ENCODE results near the gene PITX1. TPM values are rescaled to one million over a fixed set of nuclear protein-coding genes. Genes with fewer than 3 reads are reported as not detected.
"Not testable (repeated sequence)": the region's sequence is repeated elsewhere in the genome, so short reads cannot be mapped to it uniquely, and the experiment has no call there.

The PITX1 gene
- 0.36 TPM for polyA plus RNA-seq (2013, experiment 1 of 2; ENCODE audit: insufficient read length)
- polyA plus RNA-seq (2013, experiment 2 of 2; ENCODE audit: insufficient read length): 0.28 TPM

- peak; percentile 21 for DNase-seq
Observed at GRCh38 chr5:135033901-135034235, at the start of gene PITX1. Gene PITX1 (minus strand): TSS chr5:135034228. CDS start chr5:135033881, 347 bp downstream.

GRCh38 chr5:135083334-135083733 lies 49.3 kb upstream of the PITX1 start:
- not testable (repeated sequence) for DNase-seq

DNA sequence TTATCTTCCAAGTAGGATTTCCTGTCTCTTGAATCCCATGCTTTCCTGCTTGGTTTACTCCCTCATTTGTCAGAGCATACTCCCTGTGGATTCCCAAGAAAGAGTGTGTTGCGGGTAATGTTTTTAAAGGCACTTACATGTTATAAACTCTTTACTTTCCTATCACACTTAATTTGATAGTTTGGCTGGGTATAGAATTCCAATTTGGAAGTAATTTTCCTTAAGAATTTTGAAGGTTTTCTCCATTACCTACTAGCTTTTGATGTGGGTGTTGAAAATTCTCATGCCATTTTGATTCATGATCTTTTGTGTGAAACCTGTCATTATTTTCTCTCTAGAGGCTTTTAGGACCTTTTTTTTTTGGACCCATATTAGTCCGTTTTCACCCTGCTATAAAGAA lies 47.2 kb upstream of the PITX1 start:
- no peak for DNase-seq

- DNase-seq: no peak
Observed at GRCh38 chr5:135079760-135080159, 45.7 kb upstream of the PITX1 start.

DNA sequence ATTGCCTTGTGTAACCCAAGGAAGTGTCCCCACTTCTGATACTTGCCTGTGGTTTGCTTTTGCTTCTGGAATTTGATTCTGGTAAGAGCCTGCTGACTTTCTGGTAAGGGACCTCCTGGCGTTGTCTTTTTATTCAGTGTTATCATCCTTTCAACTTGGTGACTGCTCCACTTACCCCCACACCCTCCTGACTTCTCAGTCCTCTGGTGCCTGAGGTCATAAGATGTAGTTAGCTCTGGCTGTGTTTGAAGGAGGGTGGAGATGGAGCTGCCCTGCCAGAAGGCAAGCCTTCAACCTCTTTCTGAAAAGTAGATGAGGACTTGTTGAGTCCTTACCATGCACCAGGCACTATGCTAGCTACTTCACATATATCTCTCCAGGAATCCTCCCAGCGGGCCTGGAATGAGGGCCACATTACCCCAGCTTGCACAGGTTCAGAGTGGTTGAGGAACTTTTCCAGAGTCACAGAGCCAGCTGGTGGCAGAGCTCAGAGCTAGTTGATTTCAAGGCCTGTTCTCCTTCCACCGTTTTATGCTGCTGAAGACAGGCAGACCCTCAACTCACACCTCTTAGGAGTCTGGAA lies 45.2 kb upstream of the PITX1 start:
- DNase-seq: no peak

- no peak for DNase-seq
Observed at GRCh38 chr5:135076801-135077200, 42.8 kb upstream of the PITX1 start.

- DNase-seq: no peak
Observed at GRCh38 chr5:135076051-135076491, 42.0 kb upstream of the PITX1 start.

- DNase-seq: no peak
Observed at GRCh38 chr5:135075621-135076020, 41.6 kb upstream of the PITX1 start.

DNA sequence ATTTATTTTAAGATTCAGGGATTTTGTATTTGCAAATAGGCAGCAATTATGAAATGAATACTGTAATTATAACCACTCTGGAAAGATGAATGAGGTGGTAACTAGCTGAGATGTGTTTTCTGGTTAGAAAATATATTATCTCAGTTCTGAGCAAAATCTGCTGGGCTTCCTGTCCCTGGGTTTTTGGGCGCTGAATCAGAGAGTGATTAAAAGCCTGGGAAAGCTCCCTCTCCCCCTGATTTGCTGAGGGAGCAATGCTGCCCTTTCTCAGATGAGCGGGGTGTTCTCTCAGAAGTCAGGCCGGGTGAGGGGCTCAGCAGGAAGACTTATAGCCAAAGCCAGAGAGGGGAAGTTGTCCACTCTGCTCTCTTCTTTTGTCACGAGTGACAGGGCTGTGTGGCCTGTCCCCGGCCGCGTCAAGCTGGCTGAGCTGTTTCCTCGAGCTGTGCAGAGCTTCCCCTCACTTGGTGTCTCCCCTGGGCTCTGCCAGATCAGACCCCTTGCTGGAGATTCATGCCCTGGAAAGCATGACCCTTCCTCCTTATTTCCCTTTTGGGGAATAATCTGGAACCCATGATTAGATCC lies 39.8 kb upstream of the PITX1 start:
- peak; percentile 19 for DNase-seq

DNA sequence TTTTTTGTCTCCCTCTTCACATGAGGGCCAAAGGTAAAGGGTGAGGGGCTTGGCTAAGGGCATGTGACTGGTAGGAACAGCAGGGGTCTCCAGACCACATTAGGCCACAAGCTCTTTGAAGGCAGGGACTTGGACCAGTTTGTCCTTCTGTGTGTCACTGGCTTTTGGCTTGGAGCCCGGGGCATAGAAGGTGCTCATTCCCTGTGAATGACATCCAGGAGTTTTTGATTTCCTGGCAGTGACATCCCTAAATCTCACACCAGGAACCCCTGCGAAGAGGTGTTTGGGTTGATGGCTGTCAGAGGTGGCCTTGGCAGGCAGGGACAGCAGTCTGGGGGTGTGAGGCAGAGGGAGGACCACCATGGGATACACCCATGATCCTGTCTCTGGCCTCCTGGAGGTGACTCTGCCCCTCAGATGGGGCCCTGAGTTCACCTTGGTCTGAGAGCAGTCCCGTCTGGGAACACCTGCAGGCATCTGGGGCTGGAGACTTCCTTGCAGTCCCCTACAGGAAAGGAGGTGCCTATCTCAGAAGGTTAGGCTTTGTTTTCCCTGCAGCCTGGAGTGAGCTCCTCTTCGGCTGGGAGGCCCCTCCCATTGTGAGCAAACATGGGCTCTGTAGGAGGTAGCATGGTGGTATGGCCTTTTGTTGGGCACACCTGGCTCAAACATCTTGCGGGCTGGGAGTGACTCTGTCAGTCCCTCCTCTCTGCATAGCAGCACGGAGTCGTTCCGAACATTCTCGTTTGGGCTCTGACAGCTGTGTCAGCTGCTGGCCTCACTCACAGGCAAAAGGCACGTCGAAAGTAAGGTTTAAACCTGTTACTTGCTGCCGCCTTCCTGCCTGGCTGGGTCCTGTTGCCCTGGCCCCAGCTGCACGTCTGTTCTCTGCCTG lies 38.6 kb upstream of the PITX1 start:
- DNase-seq: no peak

DNA sequence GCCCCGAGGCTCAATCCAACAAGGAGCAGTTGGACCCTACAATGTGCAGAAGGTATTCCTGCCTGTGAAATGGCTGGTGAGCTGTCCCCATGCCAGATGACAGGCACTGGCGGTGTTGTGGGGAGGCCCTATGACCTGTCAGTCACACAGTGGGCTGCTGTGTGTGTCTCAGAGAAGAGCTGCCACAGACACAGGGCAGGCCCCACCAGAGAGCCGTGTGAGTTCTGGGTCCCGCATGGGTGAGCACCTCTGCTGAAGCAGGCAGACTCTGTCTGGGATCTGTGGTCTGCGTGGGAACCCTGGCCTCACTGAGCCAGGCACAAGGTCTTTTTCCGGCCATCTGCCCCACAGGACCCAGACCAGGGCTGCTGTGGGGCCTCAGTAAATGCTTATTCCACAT lies 37.3 kb upstream of the PITX1 start:
- no peak for DNase-seq

DNA sequence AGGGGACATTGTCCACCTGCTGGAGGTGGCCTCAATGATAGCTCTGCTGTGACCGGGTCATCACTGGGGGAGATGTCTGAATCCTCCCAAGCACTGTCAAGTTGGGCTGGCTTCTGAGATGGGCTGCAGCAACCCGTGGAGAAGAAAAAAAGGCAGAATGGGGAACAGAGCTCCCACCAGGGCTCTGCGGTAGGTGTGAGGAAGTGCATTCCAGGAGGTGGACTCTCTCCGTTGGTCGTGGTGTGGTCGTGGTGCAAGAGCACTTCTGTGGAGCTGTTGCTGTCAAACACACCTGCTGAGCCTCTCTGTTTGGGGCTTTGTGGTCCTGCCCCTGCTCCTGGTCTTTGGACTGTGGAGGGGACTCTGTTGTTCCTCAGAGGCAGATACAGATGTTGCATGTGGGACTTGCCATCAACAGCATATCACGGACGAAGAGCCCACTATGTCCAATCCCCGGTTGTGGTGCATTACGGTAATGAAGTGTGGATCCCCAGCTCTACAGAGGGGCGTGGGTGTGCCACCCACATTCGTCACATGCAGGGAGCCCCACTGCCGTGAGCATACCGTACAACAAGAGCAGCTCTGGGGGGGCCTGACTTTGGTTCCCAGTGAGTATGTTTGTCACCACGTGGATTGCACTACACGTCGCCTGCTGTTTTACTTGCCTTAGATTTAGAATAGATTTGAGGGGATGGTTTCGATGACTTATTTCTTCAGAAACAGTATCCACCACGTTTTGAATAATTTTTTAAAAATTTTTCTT lies 36.0 kb upstream of the PITX1 start:
- no peak for DNase-seq

DNA sequence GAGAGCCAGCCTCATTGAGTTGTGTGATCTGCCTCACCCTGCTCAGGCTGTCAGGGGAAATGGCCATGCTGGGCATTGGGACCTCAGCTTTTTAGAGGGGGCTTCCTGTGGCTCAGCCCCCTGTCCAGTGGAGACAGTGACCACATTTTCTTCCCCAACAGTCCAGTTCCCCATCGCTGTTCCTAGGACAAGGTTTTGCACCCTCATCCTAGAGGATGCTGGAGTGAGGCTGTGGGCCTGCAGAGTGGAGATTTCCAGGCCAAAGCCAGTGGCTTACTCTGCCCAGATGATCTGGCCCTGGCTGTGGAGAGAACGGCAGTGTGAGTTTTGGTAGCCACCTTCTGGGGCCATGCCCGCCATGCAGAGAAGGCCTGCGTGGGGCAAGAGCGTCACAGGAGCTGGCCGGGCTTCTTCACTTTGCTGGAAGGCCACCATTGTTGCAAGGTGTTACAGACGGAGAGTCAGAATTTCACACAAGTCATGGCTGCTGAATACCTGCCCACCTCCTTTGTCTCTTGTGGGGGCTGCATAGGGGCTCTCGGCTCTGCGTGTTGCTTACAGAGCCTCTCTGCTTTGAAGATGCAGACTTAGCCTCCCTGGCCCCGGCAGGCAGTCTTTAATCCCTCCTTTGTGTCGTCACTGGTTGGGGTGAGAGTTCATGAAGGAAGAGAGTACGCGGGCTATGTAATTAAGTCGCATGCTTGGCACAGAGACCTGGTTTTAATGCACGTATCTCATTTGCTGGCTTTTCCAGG lies 35.2 kb upstream of the PITX1 start:
- DNase-seq: no peak

DNA sequence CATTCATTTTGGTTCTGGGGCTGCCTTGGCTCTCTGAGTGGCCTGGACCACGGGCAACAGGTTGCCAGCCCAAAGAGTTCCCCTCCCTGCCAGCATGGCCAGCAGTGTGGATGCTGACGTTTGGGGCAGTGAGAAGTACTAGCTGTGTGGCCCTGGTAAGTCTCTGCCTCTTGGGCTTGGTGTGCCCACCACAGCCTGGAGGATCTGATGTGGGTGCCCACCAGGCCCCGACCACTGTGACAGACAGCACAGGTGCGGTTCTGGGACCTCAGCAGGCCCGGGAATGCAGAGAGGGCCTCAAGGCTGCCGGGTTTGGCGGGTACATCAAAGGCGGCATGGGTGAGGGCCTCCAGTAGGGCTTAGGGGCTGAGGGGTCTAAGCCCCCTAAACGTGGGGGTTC lies 33.6 kb upstream of the PITX1 start:
- no peak for DNase-seq

GRCh38 chr5:135066781-135067180 lies 32.8 kb upstream of the PITX1 start:
- DNase-seq: no peak

DNA sequence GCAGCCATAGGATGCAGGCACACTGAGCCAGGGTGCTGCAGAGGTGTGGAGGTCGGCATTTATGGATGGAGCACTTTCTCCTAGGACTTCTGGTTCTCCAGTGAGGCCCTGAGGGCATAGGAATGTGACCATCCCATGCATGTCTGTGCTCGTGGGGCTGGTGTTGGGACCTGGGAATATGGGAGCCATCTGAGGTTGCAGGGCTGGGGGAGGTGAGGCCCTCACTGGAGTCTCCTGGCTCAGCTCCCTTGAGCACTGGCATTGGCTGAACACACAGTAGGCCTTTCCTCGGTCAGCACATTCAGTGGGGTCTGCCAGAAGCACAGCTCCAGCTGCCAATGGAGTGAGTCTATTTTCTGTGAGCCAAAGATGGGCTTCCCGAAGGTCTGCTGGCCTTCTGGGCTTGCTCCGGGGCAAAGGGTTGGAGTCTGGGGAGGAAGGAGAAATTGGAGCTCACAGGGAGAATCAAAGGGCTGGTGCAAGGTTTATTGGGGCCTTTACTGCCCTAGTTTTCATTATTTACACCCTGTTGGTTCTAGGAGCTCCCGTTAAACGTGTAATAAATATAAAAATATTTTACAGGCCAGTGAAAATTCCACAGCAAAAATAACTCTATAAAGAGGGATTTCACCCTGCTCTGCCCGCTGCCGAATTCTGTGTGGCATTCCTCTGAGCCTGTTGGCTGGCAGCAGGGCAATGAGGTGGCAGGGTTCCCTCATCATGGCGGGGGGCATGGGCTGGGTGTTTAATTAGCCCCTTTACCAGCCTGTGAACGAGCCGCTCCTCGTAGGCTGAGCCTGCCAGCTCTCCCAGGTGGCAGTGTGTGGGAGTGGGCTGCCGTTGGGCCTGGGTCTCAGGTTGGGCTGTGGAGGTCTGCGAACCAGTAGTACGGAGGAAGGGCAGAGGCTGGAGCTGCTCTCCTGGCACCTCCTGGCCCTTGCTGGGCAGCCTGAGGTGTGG lies 31.6 kb upstream of the PITX1 start:
- DNase-seq: no peak

GRCh38 chr5:135064235-135064570 lies 30.2 kb upstream of the PITX1 start:
- no peak for DNase-seq

- no peak for DNase-seq
Observed at GRCh38 chr5:135063511-135064234, 29.6 kb upstream of the PITX1 start.

DNA sequence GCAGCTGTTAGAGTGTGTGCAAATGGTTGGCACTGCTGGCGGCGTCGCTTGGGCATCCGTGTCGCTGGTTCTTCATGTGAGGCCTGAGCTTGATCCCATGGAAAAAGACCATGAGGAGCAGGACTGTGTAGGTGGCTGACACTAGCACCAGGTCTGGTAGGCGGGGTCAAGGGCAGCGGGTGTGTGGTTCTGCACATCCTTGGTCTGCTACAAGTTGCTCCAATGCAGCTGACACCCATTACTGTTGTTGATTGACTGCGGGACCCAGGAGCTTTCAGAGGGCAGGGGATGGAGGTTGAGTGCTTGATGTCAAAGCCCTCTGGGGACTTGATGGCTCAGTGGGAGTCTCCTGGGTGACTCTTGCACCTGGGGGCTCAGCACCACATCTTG lies 29.0 kb upstream of the PITX1 start:
- DNase-seq: no peak
